ENCODE measurements around the gene SATL1.
"Not testable (repeated sequence)": the region's sequence is repeated elsewhere in the genome, so short reads cannot be mapped to it uniquely, and the experiment has no call there.

Gene SATL1

GRCh38 chrX:85089321-85089840 is 154.2 kb downstream of the SATL1 start:
- Histone ChIP-seq H3K9me3 (ENCODE audit: insufficient read depth, low read length) (no peaks in the 10 kb centered on the region), H3K27me3 (ENCODE audit: low read depth, low read length) (no peaks in the 10 kb centered on the region)
- no peak for TF ChIP-seq CTCF (IDR thresholded peaks at IDR 0.05; ENCODE audit: low read depth, low read length)
- TF ChIP-seq EZH2phosphoT487 (IDR thresholded peaks at IDR 0.05; ENCODE audit: low read depth), result no peak

GRCh38 chrX:85084770-85085393 is 158.7 kb downstream of the SATL1 start:
- no peaks in the 10 kb centered on the region for H3K4me1 ChIP-seq (ENCODE audit: low read length)
- no peak overlapping the region for H2AFZ ChIP-seq (ENCODE audit: low read depth, low read length)
- no peak for TF ChIP-seq EZH2phosphoT487 (IDR thresholded peaks at IDR 0.05; ENCODE audit: low read depth)
- TF ChIP-seq CTCF (IDR thresholded peaks at IDR 0.05; ENCODE audit: low read depth, low read length), result peak; percentile 68
- no peak overlapping the region for H3K27ac ChIP-seq (ENCODE audit: low read length)
- no peak overlapping the region for H3K9ac ChIP-seq (ENCODE audit: low read length)
- H4K20me1 ChIP-seq (ENCODE audit: insufficient read depth, low read length), result no peaks in the 10 kb centered on the region
- peaks cover 7% of the 10 kb centered on the region for H3K36me3 ChIP-seq (replicated peaks; ENCODE audit: low read depth, low read length)
- no peaks in the 10 kb centered on the region for H3K9me3 ChIP-seq (ENCODE audit: insufficient read depth, low read length)
- H3K27me3 ChIP-seq (ENCODE audit: low read depth, low read length), result no peaks in the 10 kb centered on the region
- no peak overlapping the region for H3K4me3 ChIP-seq (ENCODE audit: low read length)
- H3K4me2 ChIP-seq (ENCODE audit: low read length), result no peak overlapping the region
- no peaks in the 10 kb centered on the region for H3K79me2 ChIP-seq (ENCODE audit: low read length)

More at GRCh38 chrX:85089321-85089840, 154.2 kb downstream of the SATL1 start:
- no peak overlapping the region for H3K27ac ChIP-seq (ENCODE audit: low read length)
- peaks cover 13% of the 10 kb centered on the region for H3K36me3 ChIP-seq (replicated peaks; ENCODE audit: low read depth, low read length)
- H3K4me2 ChIP-seq (ENCODE audit: low read length), result no peak overlapping the region
- H3K4me3 ChIP-seq (ENCODE audit: low read length), result no peak overlapping the region
- H2AFZ ChIP-seq (ENCODE audit: low read depth, low read length), result no peak overlapping the region
- H3K4me1 ChIP-seq (ENCODE audit: low read length), result no peaks in the 10 kb centered on the region
- H3K9ac ChIP-seq (ENCODE audit: low read length), result no peak overlapping the region
- H3K79me2 ChIP-seq (ENCODE audit: low read length), result no peaks in the 10 kb centered on the region
- no peaks in the 10 kb centered on the region for H4K20me1 ChIP-seq (ENCODE audit: insufficient read depth, low read length)

- not testable (repeated sequence) for H3K27ac ChIP-seq (ENCODE audit: low read length); H3K4me1 ChIP-seq (ENCODE audit: low read length); H3K4me2 ChIP-seq (ENCODE audit: low read length); H3K79me2 ChIP-seq (ENCODE audit: low read length); H3K9me3 ChIP-seq (ENCODE audit: insufficient read depth, low read length); H3K4me3 ChIP-seq (ENCODE audit: low read length); H2AFZ ChIP-seq (ENCODE audit: low read depth, low read length); H3K27me3 ChIP-seq (ENCODE audit: low read depth, low read length); H3K36me3 ChIP-seq (replicated peaks; ENCODE audit: low read depth, low read length); H3K9ac ChIP-seq (ENCODE audit: low read length); H4K20me1 ChIP-seq (ENCODE audit: insufficient read depth, low read length)
These were observed 166.3 kb downstream of the SATL1 start for GRCh38 chrX:85077247-85077646.

DNA sequence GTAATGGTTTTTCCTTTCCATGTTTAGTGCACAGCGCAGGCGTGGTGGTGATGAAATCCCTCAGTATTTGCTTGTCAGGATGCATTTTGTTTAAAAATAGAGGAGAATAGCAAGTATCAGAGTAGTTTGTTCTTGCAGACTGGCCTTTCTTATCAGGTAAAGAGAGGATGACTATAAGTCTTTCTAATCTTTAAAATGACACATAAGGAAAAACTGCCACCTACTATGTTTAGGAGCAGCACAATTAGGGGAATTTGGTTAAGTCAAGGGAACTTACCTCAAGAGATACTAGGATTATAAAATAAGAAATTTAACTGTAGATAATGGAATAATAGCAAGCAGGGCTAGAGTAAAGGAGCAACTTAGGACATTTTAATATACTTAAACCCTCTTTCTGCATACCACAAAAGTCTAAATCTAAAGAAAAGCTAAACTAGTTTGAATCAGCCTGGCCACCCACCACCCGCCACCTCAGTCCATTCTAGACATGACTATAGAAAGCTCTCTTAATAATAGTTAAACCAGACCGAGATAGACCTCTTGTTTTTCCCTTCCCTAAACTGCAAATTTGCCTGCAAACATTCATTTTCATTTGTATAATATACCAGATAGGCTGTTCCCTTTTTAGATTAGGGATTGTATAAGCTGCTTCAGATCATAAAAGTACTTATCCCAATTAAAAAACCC is 177.9 kb downstream of the SATL1 start:
- Histone ChIP-seq H3K27me3 (ENCODE audit: low read depth, low read length) (no peaks in the 10 kb centered on the region), H3K79me2 (ENCODE audit: low read length) (no peaks in the 10 kb centered on the region), H3K36me3 (replicated peaks; ENCODE audit: low read depth, low read length) (no peaks in the 10 kb centered on the region), H2AFZ (ENCODE audit: low read depth, low read length) (no peak overlapping the region), H3K4me2 (ENCODE audit: low read length) (peak overlapping the region; percentile 12; the same call in 1 of the 2 replicates), H3K9me3 (ENCODE audit: insufficient read depth, low read length) (no peaks in the 10 kb centered on the region), H3K4me1 (ENCODE audit: low read length) (peaks cover 8% of the 10 kb centered on the region), H3K4me3 (ENCODE audit: low read length) (no peak overlapping the region), H3K9ac (ENCODE audit: low read length) (no peak overlapping the region), H3K27ac (ENCODE audit: low read length) (no peak overlapping the region), H4K20me1 (ENCODE audit: insufficient read depth, low read length) (no peaks in the 10 kb centered on the region)
- TF ChIP-seq EZH2phosphoT487 (IDR thresholded peaks at IDR 0.05; ENCODE audit: low read depth) (no peak), CTCF (IDR thresholded peaks at IDR 0.05; ENCODE audit: low read depth, low read length) (no peak)

Measured in OCI-LY3 (cell line).